GM12872 (cell line): Measurements from ENCODE around the gene DISP3.

Experiments
- CTCF ChIP-seq: IDR thresholded peaks from 3 replicates; pipeline ENCODE4 v1.5.1; 2011; ENCODE audit warnings: low read depth, mild to moderate bottlenecking, low read length, moderate library complexity; ENCODE audit not compliant: insufficient read depth

DISP3 gene

GRCh38 chr1:11471473-11471872 is 7.5 kb upstream of the DISP3 start:
- TF ChIP-seq CTCF = no peak

- TF ChIP-seq CTCF = no peak
Observed at GRCh38 chr1:11472284-11472683, 6.7 kb upstream of the DISP3 start.

GRCh38 chr1:11472741-11473140 is 6.2 kb upstream of the DISP3 start:
- TF ChIP-seq CTCF = no peak

DNA sequence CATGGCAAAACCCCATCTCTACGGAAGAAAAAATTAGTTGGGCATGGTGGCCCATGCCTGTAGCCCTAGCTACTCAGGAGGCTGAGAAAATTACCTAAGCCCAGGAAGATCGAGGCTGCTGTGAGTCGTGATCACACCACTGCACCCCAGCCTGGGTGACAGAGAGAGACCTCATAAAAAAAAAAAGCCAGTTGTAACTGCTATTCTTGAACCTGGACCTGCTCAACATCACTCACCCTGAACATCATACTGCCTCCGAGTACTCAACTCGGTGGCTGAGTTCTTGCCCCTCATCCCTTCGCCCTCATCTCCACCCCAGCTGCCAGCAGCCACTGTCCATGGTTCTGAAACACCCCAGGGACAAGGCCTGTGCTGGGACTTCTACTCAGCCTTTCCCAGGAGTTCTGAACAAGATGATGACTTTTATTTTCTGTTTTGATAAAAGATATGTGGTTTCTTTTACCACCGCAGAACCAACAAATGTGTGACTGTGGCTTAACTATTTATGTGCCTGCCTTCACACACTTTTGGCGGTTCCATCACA is 5.4 kb upstream of the DISP3 start:
- TF ChIP-seq CTCF = no peak

DNA sequence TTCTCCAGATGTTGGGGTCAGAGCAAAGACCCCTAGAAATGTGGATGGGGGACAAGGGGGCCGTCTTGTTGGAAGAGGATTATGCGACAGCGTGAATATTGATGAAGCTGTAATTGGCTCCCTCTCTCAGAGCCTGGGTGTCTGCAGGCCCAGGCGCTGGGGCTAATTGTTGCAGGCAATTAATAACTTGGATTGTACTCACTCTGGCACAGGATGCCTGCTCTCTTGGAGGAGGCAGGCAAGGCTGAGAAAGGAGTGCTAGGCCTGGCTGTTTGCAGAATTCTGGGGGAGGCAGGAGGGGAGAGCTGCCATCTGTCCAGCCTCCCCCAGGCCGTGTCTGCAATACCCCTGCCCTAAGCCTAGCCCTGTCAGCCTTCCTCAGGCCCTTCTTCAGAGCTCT is 4.1 kb upstream of the DISP3 start:
- no peak for TF ChIP-seq CTCF

- TF ChIP-seq CTCF = no peak
Observed at GRCh38 chr1:11475748-11476147, 3.2 kb upstream of the DISP3 start.

- no peak for TF ChIP-seq CTCF
Observed at GRCh38 chr1:11479375-11479979, 522 bp downstream of the DISP3 start.
